ENCODE results near the gene FBXW8. TPM values are rescaled to one million over a fixed set of nuclear protein-coding genes. Genes with fewer than 3 reads are reported as not detected.

The FBXW8 gene
- total RNA-seq, 1 donor from 2014 or later, result 40.0 TPM

- Mint-ChIP-seq H3K9me3 (peaks cover 7% of the 10 kb centered on the region), H3K4me3 (no peak overlapping the region), H3K27ac (no peak overlapping the region), H3K4me1 (no peaks in the 10 kb centered on the region), H3K36me3 (no peaks in the 10 kb centered on the region), H3K27me3 (ENCODE audit: low read depth) (peaks cover 45% of the 10 kb centered on the region)
- no peak for DNase-seq (ENCODE audit: low spot score in 2 of 2, unreplicated experiment in 2 of 2)
- no peak for TF ChIP-seq CTCF (IDR thresholded peaks at IDR 0.05; ENCODE audit: unreplicated experiment)
These were observed 19.7 kb upstream of the FBXW8 start for GRCh38 chr12:116891019-116891418.

GRCh38 chr12:116892349-116893140 is 18.2 kb upstream of the FBXW8 start:
- peaks cover 45% of the 10 kb centered on the region for H3K27me3 Mint-ChIP-seq (ENCODE audit: low read depth)
- H3K4me1 Mint-ChIP-seq, result no peaks in the 10 kb centered on the region
- H3K27ac Mint-ChIP-seq, result no peak overlapping the region
- H3K4me3 Mint-ChIP-seq, result no peak overlapping the region
- DNase-seq (ENCODE audit: low spot score in 2 of 2, unreplicated experiment in 2 of 2), result no peak
- H3K36me3 Mint-ChIP-seq, result no peaks in the 10 kb centered on the region
- no peak for TF ChIP-seq CTCF (IDR thresholded peaks at IDR 0.05; ENCODE audit: unreplicated experiment)
- peaks cover 7% of the 10 kb centered on the region for H3K9me3 Mint-ChIP-seq

GRCh38 chr12:116894913-116895312 is 15.8 kb upstream of the FBXW8 start:
- Mint-ChIP-seq H3K27me3 (ENCODE audit: low read depth) (peaks cover 51% of the 10 kb centered on the region), H3K4me3 (no peak overlapping the region), H3K9me3 (peaks cover 7% of the 10 kb centered on the region), H3K4me1 (no peaks in the 10 kb centered on the region), H3K36me3 (no peaks in the 10 kb centered on the region), H3K27ac (no peak overlapping the region)
- no peak for TF ChIP-seq CTCF (IDR thresholded peaks at IDR 0.05; ENCODE audit: unreplicated experiment)
- DNase-seq (ENCODE audit: low spot score in 2 of 2, unreplicated experiment in 2 of 2), result no peak

GRCh38 chr12:116896411-116896924 is 14.3 kb upstream of the FBXW8 start:
- Mint-ChIP-seq H3K27me3 (ENCODE audit: low read depth) (peaks cover 55% of the 10 kb centered on the region), H3K27ac (no peak overlapping the region), H3K9me3 (no peaks in the 10 kb centered on the region), H3K4me3 (no peak overlapping the region), H3K4me1 (no peaks in the 10 kb centered on the region), H3K36me3 (no peaks in the 10 kb centered on the region)
- DNase-seq (ENCODE audit: low spot score in 2 of 2, unreplicated experiment in 2 of 2), result no peak
- TF ChIP-seq CTCF (IDR thresholded peaks at IDR 0.05; ENCODE audit: unreplicated experiment), result no peak

- Mint-ChIP-seq H3K36me3 (no peaks in the 10 kb centered on the region), H3K4me1 (no peaks in the 10 kb centered on the region), H3K4me3 (no peak overlapping the region)
These were observed 13.3 kb upstream of the FBXW8 start for GRCh38 chr12:116897476-116897875.

More at GRCh38 chr12:116897476-116897875, 13.3 kb upstream of the FBXW8 start:
- Mint-ChIP-seq H3K27me3 (ENCODE audit: low read depth) (peaks cover 52% of the 10 kb centered on the region), H3K27ac (no peak overlapping the region), H3K9me3 (no peaks in the 10 kb centered on the region)
- no peak for TF ChIP-seq CTCF (IDR thresholded peaks at IDR 0.05; ENCODE audit: unreplicated experiment)
- DNase-seq (ENCODE audit: low spot score in 2 of 2, unreplicated experiment in 2 of 2), result no peak
